ENCODE results near the gene FARP2.

DNA sequence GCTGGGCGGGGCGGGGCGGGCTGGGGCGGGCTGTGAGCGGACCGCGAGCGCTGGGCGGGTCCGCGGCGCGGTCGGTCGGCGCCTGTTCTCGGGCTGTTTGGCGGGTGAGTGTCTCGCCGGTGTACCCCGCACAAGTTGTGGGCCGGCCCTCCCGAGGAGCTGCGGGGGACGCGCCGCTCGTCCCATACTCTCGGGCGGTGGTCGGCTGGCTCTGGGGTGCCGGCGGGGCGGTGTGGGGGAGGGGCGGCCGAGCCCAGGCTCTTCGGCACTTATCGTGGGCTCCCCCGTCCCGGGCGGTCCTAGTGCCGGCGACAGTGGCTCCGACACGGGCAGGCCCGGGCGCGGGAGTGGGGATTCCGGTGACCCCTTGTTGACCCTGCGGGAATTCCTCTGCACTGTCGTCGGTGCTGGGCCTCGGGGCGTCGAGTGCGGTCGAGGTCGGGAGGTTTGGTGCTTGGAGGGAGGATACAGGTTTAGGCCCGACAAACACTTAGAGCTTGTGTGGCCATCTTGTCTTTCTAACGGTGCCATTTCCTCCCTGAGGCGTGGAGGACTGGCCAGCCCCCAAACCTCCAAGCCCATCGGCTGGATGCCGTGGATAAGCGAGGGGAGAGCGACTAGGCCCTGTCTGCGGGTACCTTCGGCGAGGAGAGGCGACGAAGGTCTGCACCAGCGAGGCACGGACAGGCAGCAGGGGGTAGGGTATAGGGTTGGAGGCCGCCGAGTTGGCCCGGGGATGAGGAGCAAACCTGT is 40.0 kb upstream of the FARP2 start, which contains the start of gene SEPTIN2:
- TF ChIP-seq, protein P1, sequence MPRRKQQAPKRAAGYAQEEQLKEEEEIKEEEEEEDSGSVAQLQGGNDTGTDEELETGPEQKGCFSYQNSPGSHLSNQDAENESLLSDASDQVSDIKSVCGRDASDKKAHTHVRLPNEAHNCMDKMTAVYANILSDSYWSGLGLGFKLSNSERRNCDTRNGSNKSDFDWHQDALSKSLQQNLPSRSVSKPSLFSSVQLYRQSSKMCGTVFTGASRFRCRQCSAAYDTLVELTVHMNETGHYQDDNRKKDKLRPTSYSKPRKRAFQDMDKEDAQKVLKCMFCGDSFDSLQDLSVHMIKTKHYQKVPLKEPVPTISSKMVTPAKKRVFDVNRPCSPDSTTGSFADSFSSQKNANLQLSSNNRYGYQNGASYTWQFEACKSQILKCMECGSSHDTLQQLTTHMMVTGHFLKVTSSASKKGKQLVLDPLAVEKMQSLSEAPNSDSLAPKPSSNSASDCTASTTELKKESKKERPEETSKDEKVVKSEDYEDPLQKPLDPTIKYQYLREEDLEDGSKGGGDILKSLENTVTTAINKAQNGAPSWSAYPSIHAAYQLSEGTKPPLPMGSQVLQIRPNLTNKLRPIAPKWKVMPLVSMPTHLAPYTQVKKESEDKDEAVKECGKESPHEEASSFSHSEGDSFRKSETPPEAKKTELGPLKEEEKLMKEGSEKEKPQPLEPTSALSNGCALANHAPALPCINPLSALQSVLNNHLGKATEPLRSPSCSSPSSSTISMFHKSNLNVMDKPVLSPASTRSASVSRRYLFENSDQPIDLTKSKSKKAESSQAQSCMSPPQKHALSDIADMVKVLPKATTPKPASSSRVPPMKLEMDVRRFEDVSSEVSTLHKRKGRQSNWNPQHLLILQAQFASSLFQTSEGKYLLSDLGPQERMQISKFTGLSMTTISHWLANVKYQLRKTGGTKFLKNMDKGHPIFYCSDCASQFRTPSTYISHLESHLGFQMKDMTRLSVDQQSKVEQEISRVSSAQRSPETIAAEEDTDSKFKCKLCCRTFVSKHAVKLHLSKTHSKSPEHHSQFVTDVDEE (CRISPR knock-in tag; IDR thresholded peaks at IDR 0.05), result no peak
- TF ChIP-seq ARNTL (CRISPR knock-in tag; IDR thresholded peaks at IDR 0.05; ENCODE audit: borderline replicate concordance, low read depth), result no peak
